GM12878 (cell line): ENCODE results near the gene SLC12A2. TPM values are rescaled to one million over a fixed set of nuclear protein-coding genes. Genes with fewer than 3 reads are reported as not detected.

Experiments used
- ATAC-seq: fragments of 200-7000 bp; cut with Tn5 transposase; 3 replicates; pipeline ENCODE4 v1.9.1; 2020; ENCODE audit warnings: mild to moderate bottlenecking, moderate library complexity
- BruUV-seq: library from RNA; stranded (reverse); fragments of 400-500 nt; replicated peaks from 2 replicates; lab custom pipeline; 2021; lab: Mats Ljungman, UMichigan
- CTCF ChIA-PET: fragments of 300-600 bp; sonication (Branson Sonifier 250); formaldehyde crosslinking; extraction: SDS; loops from one replicate; lab custom pipeline; 2021; ENCODE audit warnings: inconsistent platforms; lab: Yijun Ruan, JAX
- POLR2A ChIA-PET: fragments of 350-600 bp; formaldehyde crosslinking; extraction: SDS; loops from one replicate; lab custom pipeline; 2021; ENCODE audit warnings: inconsistent platforms; lab: Charles Lee
- RAD21 ChIA-PET: fragments of 300-600 bp; sonication (Branson Sonifier 250); formaldehyde crosslinking; loops from one replicate; lab custom pipeline; 2023; ENCODE audit warnings: antibody characterized with exemption; ENCODE audit not compliant: unreplicated experiment; lab: Charles Lee
- SMC1A ChIA-PET: fragments of 300-600 bp; sonication (Branson Sonifier 250); formaldehyde crosslinking; loops from one replicate; lab custom pipeline; 2023; ENCODE audit not compliant: unreplicated experiment, uncharacterized antibody; lab: Charles Lee
- DNase-seq: peaks from one replicate; pipeline ENCODE4 v3.0.0-alpha.2; 2011; ENCODE audit warnings: low read depth, low spot score
- FAIRE-seq: peaks from 3 replicates; lab custom pipeline; 2011; peaks lifted over from hg19 to GRCh38; lab: Jason Lieb, UNC
- H2AFZ ChIP-seq: 2 replicates; pipeline ENCODE4 v1.6.0; 2011; ENCODE audit warnings: low read depth, low read length, control low read depth; ENCODE audit not compliant: control insufficient read depth
- H3K27ac ChIP-seq: 2 replicates; pipeline ENCODE4 v1.5.1; 2011; ENCODE audit warnings: control low read depth; ENCODE audit not compliant: control insufficient read depth, insufficient read depth
- H3K27me3 ChIP-seq, 2 experiments: replicated peaks in 1 of 2; 2 replicates each; pipeline versions ENCODE4 v1.6.0 to v1.6.1; 2011; ENCODE audit warnings: low read length in 1 of 2; ENCODE audit not compliant: control insufficient read depth in 2 of 2, insufficient read depth in 2 of 2
- H3K36me3 ChIP-seq, 2 experiments: 2 replicates each; pipeline ENCODE4 v1.5.1; 2011; ENCODE audit warnings: low read length in 1 of 2; ENCODE audit not compliant: control insufficient read depth in 2 of 2, insufficient read depth in 2 of 2
- H3K4me1 ChIP-seq: 2 replicates; pipeline ENCODE4 v1.6.1; 2011; ENCODE audit warnings: mild to moderate bottlenecking, low read length, moderate library complexity, mixed read lengths; ENCODE audit not compliant: control insufficient read depth, insufficient read depth
- H3K4me2 ChIP-seq: 2 replicates; pipeline ENCODE4 v1.6.0; 2011; ENCODE audit warnings: control low read depth; ENCODE audit not compliant: control insufficient read depth, insufficient read depth
- H3K4me3 ChIP-seq: fragments of 200-600 bp; sonication (generic); 2 replicates; pipeline ENCODE4 v1.5.1; 2016
- H3K79me2 ChIP-seq: 2 replicates; pipeline ENCODE4 v1.6.0; 2011; ENCODE audit warnings: low read length; ENCODE audit not compliant: control insufficient read depth, insufficient read depth
- H3K9ac ChIP-seq: 2 replicates; pipeline ENCODE4 v1.8.0; 2011; ENCODE audit warnings: low read length, control low read depth, mixed read lengths; ENCODE audit not compliant: control insufficient read depth, insufficient read depth
- H3K9me3 ChIP-seq: replicated peaks from 3 replicates; pipeline ENCODE4 v1.5.1; 2011; ENCODE audit warnings: mild to moderate bottlenecking, low read length; ENCODE audit not compliant: control insufficient read depth, insufficient read depth
- H4K20me1 ChIP-seq: 2 replicates; pipeline ENCODE4 v1.6.0; 2011; ENCODE audit not compliant: control insufficient read depth, insufficient read depth
- GABPA ChIP-seq: IDR thresholded peaks from 2 replicates; pipeline ENCODE4 v1.6.1; 2014; ENCODE audit warnings: antibody characterized with exemption, low read depth, mild to moderate bottlenecking, inconsistent platforms
- HCFC1 ChIP-seq: fragments of 150-350 bp; IDR thresholded peaks from 2 replicates; pipeline ENCODE4 v1.6.1; 2014; ENCODE audit warnings: low read length
- HDGF ChIP-seq: fragments of 450-650 bp; IDR thresholded peaks from 2 replicates; pipeline ENCODE4 v1.6.1; 2016; ENCODE audit warnings: antibody characterized with exemption
- JUNB ChIP-seq: IDR thresholded peaks from 2 replicates; pipeline ENCODE4 v1.6.1; 2016; ENCODE audit warnings: antibody characterized with exemption, mild to moderate bottlenecking
- KLF5 ChIP-seq: fragments of 450-650 bp; IDR thresholded peaks from 2 replicates; pipeline ENCODE4 v1.6.1; 2014; ENCODE audit warnings: mild to moderate bottlenecking; ENCODE audit not compliant: partially characterized antibody
- MEF2A ChIP-seq: IDR thresholded peaks from 2 replicates; pipeline ENCODE4 v1.6.1; 2011; ENCODE audit warnings: low read depth, mild to moderate bottlenecking, low read length, moderate library complexity; ENCODE audit not compliant: insufficient read depth
- NRF1 ChIP-seq: conservative IDR thresholded peaks from 2 replicates; pipeline ENCODE4 v1.6.1; 2011; ENCODE audit warnings: mild to moderate bottlenecking, low read depth, low read length, improper control_type of control experiment
- SMAD1 ChIP-seq: fragments of 450-650 bp; IDR thresholded peaks from 2 replicates; pipeline ENCODE4 v1.6.1; 2018; ENCODE audit warnings: mild to moderate bottlenecking, low read depth; ENCODE audit not compliant: partially characterized antibody
- SP1 ChIP-seq: IDR thresholded peaks from one replicate; pipeline ENCODE4 v1.6.1; 2011; ENCODE audit warnings: low read depth, low read length
- SRF ChIP-seq, 2 experiments: IDR thresholded peaks; 2 replicates each; pipeline ENCODE4 v1.6.1; 2011; ENCODE audit warnings: low read depth in 2 of 2, low read length in 2 of 2, mild to moderate bottlenecking in 1 of 2, moderate library complexity in 1 of 2
- STAT3 ChIP-seq: IDR thresholded peaks from 2 replicates; pipeline ENCODE4 v1.6.1; 2011; ENCODE audit warnings: low read depth, low read length, improper control_type of control experiment
- TBL1XR1 ChIP-seq: IDR thresholded peaks from 2 replicates; pipeline ENCODE4 v1.6.1; 2012; ENCODE audit warnings: low read depth, low read length, improper control_type of control experiment
- YBX1 ChIP-seq: fragments of 450-650 bp; IDR thresholded peaks from 2 replicates; pipeline ENCODE4 v1.6.1; 2016; ENCODE audit warnings: antibody characterized with exemption
- ZNF24 ChIP-seq: fragments of 450-650 bp; IDR thresholded peaks from 2 replicates; pipeline ENCODE4 v1.6.1; 2017; ENCODE audit warnings: antibody characterized with exemption, mild to moderate bottlenecking
- WGBS: methylation state at CpG from one replicate; pipeline ENCODE4 v1.1.6; 2016; ENCODE audit warnings: low lambda C conversion rate; ENCODE audit not compliant: insufficient replicate concordance, insufficient coverage; ENCODE audit errors: missing lambda C conversion rate; 5-methylcytosine and 5-hydroxymethylcytosine counted together
- in situ Hi-C: fragments of 300-500 bp; cut with MboI; formaldehyde crosslinking; loops from 9 replicates; pipeline ENCODE4 v1.14.3; 2018; ENCODE audit warnings: mixed read lengths
- intact Hi-C: fragments of 100-400 bp; cut with micrococcal nuclease; formaldehyde crosslinking; loops from one replicate; pipeline ENCODE4 v1.14.2; 2022; ENCODE audit not compliant: unreplicated experiment
- polyA plus RNA-seq, 11 experiments: library from polyadenylated mRNA; depleted of rRNA in 4 of 11; unstranded in 6 of 11; stranded (reverse) in 5 of 11; fragments of >200 nt; fragmentation: Nextera tagmentation in 4 of 11; fragmentation: Illumina TruSeq in 1 of 11; extraction: Ambion mirVana in 4 of 11; extraction: Trizol in 1 of 11; gene quantifications; 1 replicate in 1 of 11; 2 replicates in 10 of 11; pipeline versions ENCODE4 v1.2.1 to v1.2.3, GENCODE V29; 2011 to 2016; ENCODE audit warnings: inconsistent platforms in 2 of 11, missing spikeins in 2 of 11, low read depth in 1 of 11
- total RNA-seq, 4 experiments: library from RNA; depleted of rRNA in 3 of 4; stranded (reverse); fragments of >200 nt in 3 of 4; fragmentation: Illumina TruSeq in 1 of 4; extraction: Trizol in 1 of 4; gene quantifications; 2 replicates each; pipeline versions ENCODE4 v1.2.1 to v1.2.3, GENCODE V29; 2013 to 2021
- TF ChIP-seq, protein P1 (sequence below): fragments of 450-650 bp; conservative IDR thresholded peaks from 2 replicates; pipeline ENCODE4 v1.6.1; 2017; ENCODE audit warnings: mild to moderate bottlenecking, moderate library complexity
- TF ChIP-seq, protein P2 (sequence below): fragments of 150-350 bp; IDR thresholded peaks from 2 replicates; pipeline ENCODE4 v1.6.1; 2016; ENCODE audit warnings: low read depth, low read length

Gene SLC12A2
- total and polyA plus RNA-seq, 10 of the 15 experiments (the other 5 are each of a cell fraction or from before 2014, with no cell fraction given): 5.1 to 21.8 (median 10.5) TPM

DNA sequence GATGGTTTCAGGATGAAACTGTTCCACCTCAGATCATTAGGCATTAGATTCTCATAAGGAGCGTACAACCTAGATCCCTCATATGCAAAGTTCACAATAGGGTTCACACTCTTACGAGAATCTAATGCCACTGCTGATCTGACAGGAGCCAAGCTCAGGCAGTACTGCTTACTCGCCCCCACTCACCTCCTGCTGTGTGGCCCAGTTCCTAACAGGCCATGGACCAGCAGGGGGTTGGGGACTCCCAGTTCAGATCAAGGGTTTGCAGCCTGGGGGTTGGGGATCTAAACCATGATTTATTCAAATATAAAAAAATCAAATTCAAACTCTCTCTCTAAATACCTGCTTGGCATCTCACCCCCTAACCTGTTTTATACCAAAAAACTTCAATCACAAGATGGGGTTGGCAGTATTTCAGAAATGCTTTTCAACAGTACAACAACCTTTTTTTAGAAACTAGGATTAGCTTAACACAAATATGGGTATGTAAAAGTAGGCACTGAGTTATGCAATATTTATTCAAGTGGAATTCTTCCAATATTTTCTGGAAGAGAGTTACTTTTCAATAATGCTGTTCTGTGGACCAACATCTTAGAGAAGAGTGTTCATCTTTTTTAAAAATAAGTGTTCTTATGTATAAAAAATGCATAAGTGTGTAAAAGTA lies 30.1 kb upstream of the SLC12A2 start:
- CTCF ChIA-PET: interaction anchor here (1.0 kb wide), 1 partner anchor 9 kb away, joined by 4 read pairs; no protein-coding TSS in a partner anchor
- in situ Hi-C loops: no loop called here
- TF ChIP-seq STAT3 (no peak), JUNB (no peak), ZNF24 (no peak), TBL1XR1 (no peak), SP1 (no peak), HCFC1 (no peak), NRF1 (no peak), HDGF (no peak), KLF5 (no peak), MEF2A (no peak), SRF (IDR thresholded peaks at IDR 0.05; ENCODE audit: low read depth in 2 of 2, low read length in 2 of 2) (no peak), SMAD1 (no peak), YBX1 (no peak), GABPA (no peak)
- TF ChIP-seq, protein P1, sequence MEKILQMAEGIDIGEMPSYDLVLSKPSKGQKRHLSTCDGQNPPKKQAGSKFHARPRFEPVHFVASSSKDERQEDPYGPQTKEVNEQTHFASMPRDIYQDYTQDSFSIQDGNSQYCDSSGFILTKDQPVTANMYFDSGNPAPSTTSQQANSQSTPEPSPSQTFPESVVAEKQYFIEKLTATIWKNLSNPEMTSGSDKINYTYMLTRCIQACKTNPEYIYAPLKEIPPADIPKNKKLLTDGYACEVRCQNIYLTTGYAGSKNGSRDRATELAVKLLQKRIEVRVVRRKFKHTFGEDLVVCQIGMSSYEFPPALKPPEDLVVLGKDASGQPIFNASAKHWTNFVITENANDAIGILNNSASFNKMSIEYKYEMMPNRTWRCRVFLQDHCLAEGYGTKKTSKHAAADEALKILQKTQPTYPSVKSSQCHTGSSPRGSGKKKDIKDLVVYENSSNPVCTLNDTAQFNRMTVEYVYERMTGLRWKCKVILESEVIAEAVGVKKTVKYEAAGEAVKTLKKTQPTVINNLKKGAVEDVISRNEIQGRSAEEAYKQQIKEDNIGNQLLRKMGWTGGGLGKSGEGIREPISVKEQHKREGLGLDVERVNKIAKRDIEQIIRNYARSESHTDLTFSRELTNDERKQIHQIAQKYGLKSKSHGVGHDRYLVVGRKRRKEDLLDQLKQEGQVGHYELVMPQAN: no peak
- TF ChIP-seq, protein P2, sequence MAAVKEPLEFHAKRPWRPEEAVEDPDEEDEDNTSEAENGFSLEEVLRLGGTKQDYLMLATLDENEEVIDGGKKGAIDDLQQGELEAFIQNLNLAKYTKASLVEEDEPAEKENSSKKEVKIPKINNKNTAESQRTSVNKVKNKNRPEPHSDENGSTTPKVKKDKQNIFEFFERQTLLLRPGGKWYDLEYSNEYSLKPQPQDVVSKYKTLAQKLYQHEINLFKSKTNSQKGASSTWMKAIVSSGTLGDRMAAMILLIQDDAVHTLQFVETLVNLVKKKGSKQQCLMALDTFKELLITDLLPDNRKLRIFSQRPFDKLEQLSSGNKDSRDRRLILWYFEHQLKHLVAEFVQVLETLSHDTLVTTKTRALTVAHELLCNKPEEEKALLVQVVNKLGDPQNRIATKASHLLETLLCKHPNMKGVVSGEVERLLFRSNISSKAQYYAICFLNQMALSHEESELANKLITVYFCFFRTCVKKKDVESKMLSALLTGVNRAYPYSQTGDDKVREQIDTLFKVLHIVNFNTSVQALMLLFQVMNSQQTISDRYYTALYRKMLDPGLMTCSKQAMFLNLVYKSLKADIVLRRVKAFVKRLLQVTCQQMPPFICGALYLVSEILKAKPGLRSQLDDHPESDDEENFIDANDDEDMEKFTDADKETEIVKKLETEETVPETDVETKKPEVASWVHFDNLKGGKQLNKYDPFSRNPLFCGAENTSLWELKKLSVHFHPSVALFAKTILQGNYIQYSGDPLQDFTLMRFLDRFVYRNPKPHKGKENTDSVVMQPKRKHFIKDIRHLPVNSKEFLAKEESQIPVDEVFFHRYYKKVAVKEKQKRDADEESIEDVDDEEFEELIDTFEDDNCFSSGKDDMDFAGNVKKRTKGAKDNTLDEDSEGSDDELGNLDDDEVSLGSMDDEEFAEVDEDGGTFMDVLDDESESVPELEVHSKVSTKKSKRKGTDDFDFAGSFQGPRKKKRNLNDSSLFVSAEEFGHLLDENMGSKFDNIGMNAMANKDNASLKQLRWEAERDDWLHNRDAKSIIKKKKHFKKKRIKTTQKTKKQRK: no peak

More for the DNA sequence above, 30.1 kb upstream of the SLC12A2 start:
- ATAC-seq (no peak), DNase-seq (no peak), FAIRE-seq (no peak)
- POLR2A ChIA-PET: no interaction called here
- WGBS: 97% methylated on average over 3 of the region's 3 CpGs
- no peaks in the 10 kb centered on the region for H3K79me2 ChIP-seq
- H3K4me3 ChIP-seq: no peak overlapping the region
- RAD21 ChIA-PET: no interaction called here
- H3K4me1 ChIP-seq: no peaks in the 10 kb centered on the region
- no peaks in the 10 kb centered on the region for H4K20me1 ChIP-seq
- SMC1A ChIA-PET: no interaction called here
- no peak overlapping the region for H3K9ac ChIP-seq
- H3K9me3 ChIP-seq: peaks cover 3% of the 10 kb centered on the region; the same call in 2 of the 3 replicates
- no peaks in the 10 kb centered on the region for H3K27me3 ChIP-seq
- H3K36me3 ChIP-seq: no peaks in the 10 kb centered on the region; a peak in 2 of 4 replicates
- H3K4me2 ChIP-seq: no peak overlapping the region
- intact Hi-C loops: no loop called here
- H2AFZ ChIP-seq: no peak overlapping the region
- no TSS peak for BruUV-seq
- H3K27ac ChIP-seq: no peak overlapping the region
